IMR-90 (cell line): ENCODE results near the gene FHAD1. TPM values are rescaled to one million over a fixed set of nuclear protein-coding genes. Genes with fewer than 3 reads are reported as not detected.

ENCODE experiments used
- ATAC-seq: fragments of 200-7000 bp; cut with Tn5 transposase; 2 replicates; pipeline ENCODE4 v1.9.1; 2020; ENCODE audit warnings: low read depth, mild to moderate bottlenecking, moderate library complexity
- BruUV-seq: library from RNA; stranded (reverse); fragments of 400-500 nt; replicated peaks from 2 replicates; lab custom pipeline; 2021; lab: Mats Ljungman, UMichigan
- CTCF ChIA-PET: fragments of 300-600 bp; formaldehyde crosslinking; extraction: SDS; loops from one replicate; lab custom pipeline; 2021; ENCODE audit warnings: antibody characterized with exemption; lab: Yijun Ruan, JAX
- POLR2A ChIA-PET: fragments of 300-600 bp; sonication (Branson Sonifier 250); formaldehyde crosslinking; loops from one replicate; lab custom pipeline; 2022; ENCODE audit warnings: antibody characterized with exemption; ENCODE audit not compliant: unreplicated experiment; lab: Charles Lee
- DNase-seq: peaks from one replicate; pipeline ENCODE4 v3.0.0; 2013
- H2AFZ ChIP-seq: replicated peaks from 2 replicates; pipeline ENCODE3; 2013; ENCODE audit warnings: low read length, mild to moderate bottlenecking; ENCODE audit not compliant: poor library complexity
- H2AK5ac ChIP-seq: 2 replicates; pipeline ENCODE4 v1.6.1; 2013; ENCODE audit warnings: low read depth, low read length, inconsistent platforms
- H2AK9ac ChIP-seq: replicated peaks from 2 replicates; pipeline ENCODE3; 2013; ENCODE audit warnings: mild to moderate bottlenecking, low read depth, low read length, moderate library complexity; ENCODE audit not compliant: poor library complexity
- H2BK120ac ChIP-seq: 2 replicates; pipeline ENCODE4 v1.6.1; 2013; ENCODE audit warnings: low read depth, low read length, inconsistent platforms
- H2BK15ac ChIP-seq: 3 replicates; pipeline ENCODE4 v1.6.1; 2013; ENCODE audit warnings: low read depth, low read length, inconsistent platforms
- H2BK20ac ChIP-seq: 2 replicates; pipeline ENCODE4 v1.6.1; 2013; ENCODE audit warnings: low read depth, mild to moderate bottlenecking, inconsistent platforms, low read length, moderate library complexity
- H2BK5ac ChIP-seq: 2 replicates; pipeline ENCODE4 v1.6.1; 2013; ENCODE audit warnings: mild to moderate bottlenecking, low read depth, low read length, inconsistent platforms; ENCODE audit not compliant: poor library complexity, severe bottlenecking
- H3K14ac ChIP-seq: replicated peaks from 2 replicates; pipeline ENCODE4 v1.6.1; 2013; ENCODE audit warnings: low read depth, low read length, inconsistent platforms
- H3K18ac ChIP-seq: 2 replicates; pipeline ENCODE4 v1.6.1; 2013; ENCODE audit warnings: low read depth, low read length, control low read depth
- H3K23ac ChIP-seq: 2 replicates; pipeline ENCODE4 v1.6.1; 2013; ENCODE audit warnings: low read depth, low read length, inconsistent platforms
- H3K27ac ChIP-seq: 2 replicates; pipeline ENCODE4 v1.5.1; 2013; ENCODE audit warnings: mild to moderate bottlenecking, control low read depth, low read length; ENCODE audit not compliant: insufficient read depth
- H3K27me3 ChIP-seq: 2 replicates; pipeline ENCODE4 v1.6.1; 2013; ENCODE audit warnings: low read length; ENCODE audit not compliant: control insufficient read depth, insufficient read depth
- H3K36me3 ChIP-seq: 2 replicates; pipeline ENCODE4 v1.6.1; 2013; ENCODE audit warnings: low read length, mixed read lengths; ENCODE audit not compliant: control insufficient read depth, insufficient read depth
- H3K4ac ChIP-seq: 2 replicates; pipeline ENCODE4 v1.6.1; 2013; ENCODE audit warnings: low read depth, low read length, inconsistent platforms
- H3K4me1 ChIP-seq: 2 replicates; pipeline ENCODE4 v1.6.1; 2013; ENCODE audit warnings: low read length, mixed read lengths; ENCODE audit not compliant: control insufficient read depth, insufficient read depth
- H3K4me2 ChIP-seq: 2 replicates; pipeline ENCODE4 v1.6.1; 2013; ENCODE audit warnings: low read depth, mild to moderate bottlenecking, control low read depth, low read length, moderate library complexity
- H3K4me3 ChIP-seq: 2 replicates; pipeline ENCODE4 v1.5.1; 2013; ENCODE audit warnings: low read depth, mild to moderate bottlenecking, control low read depth, low read length, moderate library complexity; ENCODE audit not compliant: insufficient read depth
- H3K56ac ChIP-seq: 2 replicates; pipeline ENCODE4 v1.6.1; 2013; ENCODE audit warnings: low read length, inconsistent platforms; ENCODE audit not compliant: insufficient read depth; ENCODE audit errors: extremely low read depth
- H3K79me1 ChIP-seq, 2 experiments: 2 replicates each; pipeline ENCODE4 v1.6.1; 2013; ENCODE audit warnings: low read length in 2 of 2, inconsistent platforms in 1 of 2, low read depth in 1 of 2
- H3K9ac ChIP-seq: 2 replicates; pipeline ENCODE4 v1.6.1; 2013; ENCODE audit warnings: low read depth, low read length, control low read depth
- H3K9me1 ChIP-seq: 2 replicates; pipeline ENCODE4 v1.6.1; 2013; ENCODE audit warnings: low read length, inconsistent platforms; ENCODE audit not compliant: insufficient read depth
- H3K9me3 ChIP-seq: 2 replicates; pipeline ENCODE4 v1.6.1; 2013; ENCODE audit warnings: low read length; ENCODE audit not compliant: control insufficient read depth, insufficient read depth
- H4K20me1 ChIP-seq: 2 replicates; pipeline ENCODE4 v1.6.1; 2013; ENCODE audit warnings: low read length, inconsistent platforms; ENCODE audit not compliant: insufficient read depth
- H4K5ac ChIP-seq: 2 replicates; pipeline ENCODE4 v1.6.1; 2013; ENCODE audit warnings: mild to moderate bottlenecking, low read depth, low read length, control low read depth
- H4K8ac ChIP-seq, 2 experiments: 2 replicates each; pipeline ENCODE4 v1.6.1; 2013; ENCODE audit warnings: low read depth in 2 of 2, low read length in 2 of 2, control low read depth in 1 of 2, inconsistent platforms in 1 of 2
- H4K91ac ChIP-seq: 2 replicates; pipeline ENCODE4 v1.6.1; 2013; ENCODE audit warnings: low read depth, low read length, inconsistent platforms; ENCODE audit not compliant: insufficient read depth
- BHLHE40 ChIP-seq: fragments of 150-350 bp; IDR thresholded peaks from 2 replicates; pipeline ENCODE4 v1.6.1; 2016; ENCODE audit warnings: mild to moderate bottlenecking, low read depth, low read length
- CEBPB ChIP-seq: IDR thresholded peaks from 2 replicates; pipeline ENCODE4 v1.6.1; 2012; ENCODE audit warnings: low read depth, low read length, improper control_type of control experiment
- CHD1 ChIP-seq: IDR thresholded peaks from 2 replicates; pipeline ENCODE4 v1.6.1; 2012; ENCODE audit warnings: low read depth, low read length, improper control_type of control experiment
- CTCF ChIP-seq: conservative IDR thresholded peaks from 2 replicates; pipeline ENCODE4 v1.5.1; 2012; ENCODE audit warnings: mild to moderate bottlenecking, low read depth, low read length, improper control_type of control experiment
- ELK1 ChIP-seq: fragments of 150-350 bp; IDR thresholded peaks from 2 replicates; pipeline ENCODE4 v1.6.1; 2016; ENCODE audit warnings: low read depth, mild to moderate bottlenecking, low read length, moderate library complexity, borderline replicate concordance
- FOS ChIP-seq: fragments of 150-350 bp; IDR thresholded peaks from 2 replicates; pipeline ENCODE4 v1.6.1; 2016; ENCODE audit warnings: low read depth, low read length
- MAFK ChIP-seq: IDR thresholded peaks from 2 replicates; pipeline ENCODE4 v1.6.1; 2012; ENCODE audit warnings: low read depth, low read length, improper control_type of control experiment
- MAZ ChIP-seq: IDR thresholded peaks from 2 replicates; pipeline ENCODE4 v1.6.1; 2012; ENCODE audit warnings: low read depth, mild to moderate bottlenecking, low read length, improper control_type of control experiment, moderate library complexity, borderline replicate concordance
- MXI1 ChIP-seq: IDR thresholded peaks from 2 replicates; pipeline ENCODE4 v1.6.1; 2012; ENCODE audit warnings: low read depth, mild to moderate bottlenecking, low read length, moderate library complexity, borderline replicate concordance
- NFE2L2 ChIP-seq: fragments of 150-350 bp; IDR thresholded peaks from 2 replicates; pipeline ENCODE4 v1.6.1; 2016; ENCODE audit warnings: low read depth, mild to moderate bottlenecking, low read length
- POLR2A ChIP-seq: IDR thresholded peaks from 2 replicates; pipeline ENCODE4 v1.6.1; 2012; ENCODE audit warnings: mild to moderate bottlenecking, low read depth, low read length
- RAD21 ChIP-seq: IDR thresholded peaks from 2 replicates; pipeline ENCODE4 v1.6.1; 2012; ENCODE audit warnings: low read length, improper control_type of control experiment
- RCOR1 ChIP-seq: IDR thresholded peaks from 2 replicates; pipeline ENCODE4 v1.6.1; 2012; ENCODE audit warnings: mild to moderate bottlenecking, low read length, improper control_type of control experiment; ENCODE audit not compliant: insufficient replicate concordance
- RFX5 ChIP-seq: IDR thresholded peaks from 2 replicates; pipeline ENCODE4 v1.8.0; 2012; ENCODE audit warnings: low read depth, mild to moderate bottlenecking, low read length, moderate library complexity
- SMC3 ChIP-seq: fragments of 150-350 bp; IDR thresholded peaks from 2 replicates; pipeline ENCODE4 v1.6.1; 2016; ENCODE audit warnings: low read depth, mild to moderate bottlenecking, antibody characterized with exemption, low read length, moderate library complexity
- USF2 ChIP-seq: fragments of 150-350 bp; IDR thresholded peaks from 2 replicates; pipeline ENCODE4 v1.6.1; 2017; ENCODE audit warnings: mild to moderate bottlenecking, antibody characterized with exemption, low read length, low read depth
- WGBS, 2 experiments: methylation state at CpG; one replicate each; pipeline versions ENCODE4 v1.1.5 to v1.1.7; 2013; ENCODE audit warnings: missing lambda C conversion rate in 2 of 2; ENCODE audit not compliant: insufficient read length in 1 of 2; ENCODE audit errors: extremely low coverage in 2 of 2; 5-methylcytosine and 5-hydroxymethylcytosine counted together
- dilution Hi-C: fragments of 300-500 bp; cut with HindIII; formaldehyde crosslinking; loops from one replicate; pipeline ENCODE4 v1.14.3; 2018; ENCODE audit warnings: low sequenced_read_pairs; ENCODE audit not compliant: unreplicated experiment
- in situ Hi-C: fragments of 300-500 bp; cut with MboI; formaldehyde crosslinking; loops from 3 replicates; pipeline ENCODE4 v1.14.3; 2019; ENCODE audit warnings: low sequenced_read_pairs, inconsistent platforms, mixed read lengths
- intact Hi-C: fragments of 100-400 bp; cut with micrococcal nuclease; formaldehyde crosslinking; loops from 2 replicates; pipeline ENCODE4 v1.10.0; 2022
- polyA plus RNA-seq, 3 experiments: library from polyadenylated mRNA; depleted of rRNA; stranded (reverse); fragments of >200 nt; gene quantifications; 2 replicates each; pipeline ENCODE4 v1.2.3, GENCODE V29; 2012; ENCODE audit warnings: low replicate concordance in 1 of 3
- total RNA-seq: library from RNA; depleted of rRNA; stranded (reverse); fragments of >200 nt; gene quantifications from 2 replicates; pipeline ENCODE4 v1.2.3, GENCODE V29; 2012

FHAD1 gene
- total and polyA plus RNA-seq, 2 of the 4 experiments (the other 2 are of a cell fraction): not detected

- Histone ChIP-seq H2BK5ac (no peak overlapping the region), H3K4me2 (no peak overlapping the region), H4K20me1 (peaks cover 24% of the 10 kb centered on the region), H3K9me1 (peaks cover 12% of the 10 kb centered on the region), H2AFZ (no peak overlapping the region), H2BK120ac (no peak overlapping the region), H3K27me3 (no peaks in the 10 kb centered on the region), H3K4me1 (peaks cover 12% of the 10 kb centered on the region), H3K4me3 (no peak overlapping the region), H2BK15ac (no peak overlapping the region), H3K4ac (no peak overlapping the region), H3K14ac (no peak overlapping the region), H3K23ac (no peak overlapping the region), H2AK5ac (no peak overlapping the region), H3K79me1 (peaks cover 12 to 63% of the 10 kb centered on the region in 2 experiments; a peak in 3 of 4 replicates), H4K8ac (no peak overlapping the region), H3K56ac (no peak overlapping the region), H3K9me3 (no peaks in the 10 kb centered on the region), H4K5ac (no peak overlapping the region), H3K18ac (no peak overlapping the region), H3K9ac (no peak overlapping the region), H4K91ac (no peak overlapping the region), H3K27ac (no peak overlapping the region), H3K36me3 (peaks cover 11% of the 10 kb centered on the region), H2BK20ac (no peak overlapping the region), H2AK9ac (no peak overlapping the region)
- intact Hi-C loops (no loop called here), dilution Hi-C loops (no loop called here), in situ Hi-C loops (loop anchor here (10.0 kb wide), 1 partner anchor 269 kb away; the partner anchor contains the start of gene TMEM51)
- no TSS peak for BruUV-seq
- ChIA-PET POLR2A (no interaction called here), CTCF (no interaction called here)
- DNase-seq (no peak), ATAC-seq (no peak)
- no CpG with 5 or more reads among the region's 13 CpGs for WGBS, 2 experiments
- TF ChIP-seq CEBPB (no peak), POLR2A (no peak), SMC3 (no peak), MAFK (no peak), FOS (no peak), RFX5 (no peak), MXI1 (no peak), USF2 (no peak), CTCF (no peak), ELK1 (no peak), MAZ (no peak), RCOR1 (no peak), CHD1 (no peak), NFE2L2 (no peak), BHLHE40 (no peak), RAD21 (no peak)
Observed at GRCh38 chr1:15424146-15424667, 177.2 kb downstream of the FHAD1 start.
